GM20000 (cell line): ENCODE measurements around the gene GDAP2.
A peak's percentile ranks its signal among the peaks of the same experiment; 100 is the strongest.

ENCODE experiments used
- DNase-seq: peaks from one replicate; pipeline ENCODE4 v3.0.0; 2012; ENCODE audit warnings: low spot score
- CTCF ChIP-seq: IDR thresholded peaks from 2 replicates; pipeline ENCODE4 v1.5.1; 2012; ENCODE audit warnings: mild to moderate bottlenecking, control low read depth; ENCODE audit errors: extremely low read depth, missing control alignments

The GDAP2 gene

GRCh38 chr1:117929343-117930172, at the start of gene GDAP2, which contains the start of gene WDR3:
Gene GDAP2, minus strand, starts transcription at chr1:117929621. Its CDS starts 9,264 bp downstream, at chr1:117920357.
Gene WDR3, plus strand, starts transcription at chr1:117929739. Its CDS starts 3,581 bp downstream, at chr1:117933320.
- peak; percentile 89 for DNase-seq
- TF ChIP-seq CTCF: no peak

GRCh38 chr1:117976381-117976780, 47.0 kb upstream of the GDAP2 start:
- TF ChIP-seq CTCF: no peak
- DNase-seq: no peak

GRCh38 chr1:117971777-117972176, 42.4 kb upstream of the GDAP2 start:
- TF ChIP-seq CTCF: no peak
- DNase-seq: no peak

- no peak for TF ChIP-seq CTCF
- no peak for DNase-seq
These were observed 40.8 kb upstream of the GDAP2 start for GRCh38 chr1:117970252-117970651.

GRCh38 chr1:117967881-117968280, 38.5 kb upstream of the GDAP2 start:
- DNase-seq: no peak
- TF ChIP-seq CTCF: no peak

GRCh38 chr1:117967477-117967876, 38.1 kb upstream of the GDAP2 start:
- no peak for DNase-seq
- no peak for TF ChIP-seq CTCF

- no peak for DNase-seq
- TF ChIP-seq CTCF: no peak
These were observed 35.0 kb upstream of the GDAP2 start for GRCh38 chr1:117964290-117965038.
